Retinal pigment epithelial cell (primary cell): Measurements from ENCODE around the gene FAM180A.

ENCODE experiments used
- DNase-seq: peaks from one replicate; pipeline ENCODE4 v3.0.0-alpha.2; 2010; ENCODE audit warnings: low read depth
- H3K4me3 ChIP-seq: 2 replicates; pipeline ENCODE4 v1.5.1; 2011; ENCODE audit warnings: mild to moderate bottlenecking, low read length, control low read depth, moderate library complexity
- CTCF ChIP-seq: conservative IDR thresholded peaks from 2 replicates; pipeline ENCODE4 v1.5.1; 2011; ENCODE audit warnings: low read depth, low read length, control low read depth, inconsistent platforms

The FAM180A gene

GRCh38 chr7:135721198-135721820 is 27.3 kb downstream of the FAM180A start:
- H3K4me3 ChIP-seq, result no peak overlapping the region
- no peak for TF ChIP-seq CTCF
- no peak for DNase-seq

- no peak for DNase-seq
- H3K4me3 ChIP-seq, result no peak overlapping the region
- no peak for TF ChIP-seq CTCF
Measured at GRCh38 chr7:135719688-135720087, 28.9 kb downstream of the FAM180A start.

- DNase-seq, result peak; percentile 66
- TF ChIP-seq CTCF, result no peak
- H3K4me3 ChIP-seq, result no peak overlapping the region
Measured at GRCh38 chr7:135718794-135719437, 29.7 kb downstream of the FAM180A start.

- TF ChIP-seq CTCF, result no peak
- no peak for DNase-seq
Measured at GRCh38 chr7:135718219-135718618, 30.4 kb downstream of the FAM180A start.

GRCh38 chr7:135717693-135718092 is 30.9 kb downstream of the FAM180A start:
- no peak for TF ChIP-seq CTCF
- no peak overlapping the region for H3K4me3 ChIP-seq
- DNase-seq, result no peak

More at GRCh38 chr7:135718219-135718618, 30.4 kb downstream of the FAM180A start:
- no peak overlapping the region for H3K4me3 ChIP-seq

- peak; percentile 95 for DNase-seq
- no peak for TF ChIP-seq CTCF
- no peak overlapping the region for H3K4me3 ChIP-seq
Measured at GRCh38 chr7:135716677-135717238, 31.9 kb downstream of the FAM180A start.

- DNase-seq, result no peak
- H3K4me3 ChIP-seq, result no peak overlapping the region
- no peak for TF ChIP-seq CTCF
Measured at GRCh38 chr7:135715673-135716072, 32.9 kb downstream of the FAM180A start.
